Activated CD4-positive, alpha-beta T cell treated with anti-CD3 and anti-CD28 coated beads for 48 hours (primary cell): ENCODE results near the gene ZNF330.
A peak's percentile ranks its signal among the peaks of the same experiment; 100 is the strongest.
"Not testable (repeated sequence)": the region's sequence is repeated elsewhere in the genome, so short reads cannot be mapped to it uniquely, and the experiment has no call there.

Experiments
- DNase-seq: peaks from one replicate; pipeline ENCODE4 v3.0.0-alpha.2; 2020

Gene ZNF330

DNA sequence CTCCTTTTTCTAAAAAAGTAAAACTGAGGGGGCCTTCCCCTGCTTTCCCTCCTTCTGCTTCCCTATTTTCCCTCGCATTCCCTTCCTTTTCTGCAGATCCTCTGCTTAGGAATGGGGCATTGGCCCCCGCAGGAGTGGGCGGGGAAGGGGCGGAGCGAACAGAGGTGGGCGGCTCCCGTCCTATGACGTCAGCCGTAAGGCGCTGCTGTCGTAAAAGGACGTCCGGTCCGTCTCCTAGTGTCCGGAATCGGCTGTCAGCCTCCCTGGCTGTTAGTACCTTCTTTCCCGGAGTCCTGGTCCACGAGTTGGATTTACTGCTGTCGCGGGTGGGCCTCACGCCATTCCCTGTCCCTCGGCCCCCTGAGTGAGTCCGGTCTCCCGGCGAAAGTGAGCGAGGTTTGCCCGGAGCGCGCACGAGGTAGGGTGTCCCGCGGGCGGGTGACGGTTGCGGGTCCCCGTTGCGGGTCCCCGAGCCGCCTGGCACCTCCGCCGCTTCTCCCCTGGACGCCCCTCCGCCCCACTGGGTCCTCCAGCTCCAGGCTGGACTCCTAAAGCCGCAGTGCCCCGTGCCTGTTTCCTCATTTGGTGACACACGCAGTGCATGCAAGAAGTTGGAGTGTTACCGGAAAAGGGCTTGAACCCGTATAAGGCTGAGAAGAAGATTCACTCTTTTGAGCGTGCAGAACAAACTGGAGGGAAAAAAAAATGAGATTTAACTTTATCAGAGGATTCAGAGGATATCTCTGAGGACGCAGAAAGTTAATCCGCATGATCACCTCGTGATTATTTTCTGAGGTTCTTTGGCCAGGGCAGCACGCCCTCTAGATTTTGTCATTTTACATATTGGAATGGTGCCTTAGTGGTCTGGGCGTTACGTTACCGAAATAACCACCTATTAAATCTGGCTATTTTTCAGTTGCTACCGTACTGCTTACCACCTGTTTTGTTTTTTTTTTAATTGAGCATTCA, at the start of gene ZNF330:
Gene ZNF330, plus strand, starts transcription at position 205 of the 969 bp plus-strand sequence. CDS start 1,477 bp downstream, outside the sequence.
- peak; percentile 91 for DNase-seq

GRCh38 chr4:141174457-141174856, 46.2 kb upstream of the ZNF330 start:
- no peak for DNase-seq

DNA sequence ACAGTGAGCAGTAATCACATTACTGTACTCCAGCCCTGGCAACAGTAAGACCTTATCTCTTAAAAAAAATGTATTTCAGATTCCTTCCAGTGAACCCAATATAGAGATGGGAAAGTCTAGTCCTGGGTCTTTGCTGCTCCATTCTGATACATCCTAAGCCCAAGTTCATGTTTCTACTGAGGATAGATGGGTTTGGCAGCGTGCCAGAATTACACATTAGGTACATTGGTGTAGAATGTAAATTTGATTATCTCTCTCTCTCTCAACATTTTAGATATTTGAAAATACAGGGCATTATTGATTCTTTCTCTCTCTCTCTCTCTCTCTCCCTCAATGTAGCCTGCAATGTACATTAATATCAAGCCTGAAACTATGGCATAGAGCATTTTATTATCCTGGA, 43.5 kb upstream of the ZNF330 start:
- DNase-seq = no peak

DNA sequence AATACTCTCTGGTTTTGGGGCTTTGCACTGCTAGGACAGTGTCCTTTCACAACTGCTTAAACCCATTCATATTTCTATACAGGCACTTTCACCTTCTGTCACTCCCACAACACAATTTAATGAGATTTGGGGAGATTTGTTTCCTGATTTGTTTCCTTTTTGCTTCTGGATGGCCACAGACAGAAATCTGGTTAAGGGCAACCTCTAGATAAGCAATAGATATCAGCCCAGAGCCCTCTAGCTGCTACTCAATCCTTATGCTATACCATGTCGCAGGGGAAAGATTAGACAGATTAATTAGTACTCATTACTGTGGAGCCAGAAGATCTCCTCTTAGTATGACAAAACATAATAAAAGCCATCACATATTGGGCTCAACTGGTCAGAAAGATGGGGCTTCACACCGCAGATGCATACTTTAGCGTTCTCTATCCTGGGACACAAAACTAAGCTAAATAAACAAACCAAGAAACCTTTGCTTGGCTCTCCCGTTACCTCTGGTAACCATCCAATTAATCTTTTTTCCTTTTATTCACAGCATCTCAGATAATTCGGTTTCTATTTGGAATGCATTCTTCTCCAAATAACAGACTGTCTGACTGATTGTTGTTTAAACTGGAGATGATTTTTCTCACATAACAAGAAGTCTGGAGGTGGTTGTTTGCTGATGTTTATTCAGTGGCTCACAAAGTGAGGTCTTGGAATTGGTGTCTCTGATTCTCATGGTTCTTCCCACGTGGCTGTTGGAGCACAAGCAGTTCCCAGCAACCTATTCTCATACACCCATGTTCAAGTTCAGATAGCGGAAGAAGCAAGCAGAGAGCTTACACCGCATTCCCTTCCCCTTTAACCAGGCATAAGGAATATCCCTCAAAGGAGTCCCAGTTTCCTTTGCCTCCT, 41.0 kb upstream of the ZNF330 start:
- DNase-seq = no peak

GRCh38 chr4:141180991-141181761, 39.5 kb upstream of the ZNF330 start:
- DNase-seq = no peak

DNA sequence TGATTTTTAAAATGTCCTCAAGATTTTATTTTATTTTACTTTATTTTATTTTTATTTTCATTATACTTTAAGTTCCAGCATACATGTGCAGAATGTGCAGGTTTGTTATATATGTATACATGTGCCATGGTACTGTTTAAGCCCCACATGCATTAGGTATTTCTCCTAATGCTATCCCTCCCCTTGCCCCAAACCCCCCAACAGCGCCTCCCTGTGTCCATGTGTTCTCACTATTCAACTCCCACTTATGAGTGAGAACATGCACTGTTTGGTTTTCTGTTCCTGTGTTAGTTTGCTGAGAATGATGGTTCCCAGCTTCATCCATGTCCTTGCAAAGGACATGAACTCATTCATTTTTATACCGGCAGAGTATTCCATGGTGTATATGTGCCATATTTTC, 37.2 kb upstream of the ZNF330 start:
- DNase-seq = not testable (repeated sequence)

DNA sequence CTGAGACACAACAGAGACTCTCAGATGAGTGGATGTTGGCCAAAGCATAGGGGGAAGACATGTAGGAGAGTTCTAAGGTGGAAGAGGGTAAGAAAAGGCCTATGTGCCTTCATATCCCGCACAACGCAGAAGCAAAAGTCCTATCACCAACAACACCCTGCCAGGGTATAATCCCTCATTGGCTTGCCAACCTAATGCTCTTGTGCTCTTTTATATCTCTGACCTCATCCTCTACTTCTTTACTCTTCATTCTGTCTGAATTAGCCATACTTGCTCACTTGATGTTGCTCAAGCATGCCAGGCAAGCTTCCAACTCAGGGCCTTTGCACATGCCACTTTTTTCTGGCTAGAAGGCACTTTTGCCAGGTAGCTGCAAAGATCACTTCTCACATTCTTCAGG, 28.1 kb upstream of the ZNF330 start:
- no peak for DNase-seq

DNA sequence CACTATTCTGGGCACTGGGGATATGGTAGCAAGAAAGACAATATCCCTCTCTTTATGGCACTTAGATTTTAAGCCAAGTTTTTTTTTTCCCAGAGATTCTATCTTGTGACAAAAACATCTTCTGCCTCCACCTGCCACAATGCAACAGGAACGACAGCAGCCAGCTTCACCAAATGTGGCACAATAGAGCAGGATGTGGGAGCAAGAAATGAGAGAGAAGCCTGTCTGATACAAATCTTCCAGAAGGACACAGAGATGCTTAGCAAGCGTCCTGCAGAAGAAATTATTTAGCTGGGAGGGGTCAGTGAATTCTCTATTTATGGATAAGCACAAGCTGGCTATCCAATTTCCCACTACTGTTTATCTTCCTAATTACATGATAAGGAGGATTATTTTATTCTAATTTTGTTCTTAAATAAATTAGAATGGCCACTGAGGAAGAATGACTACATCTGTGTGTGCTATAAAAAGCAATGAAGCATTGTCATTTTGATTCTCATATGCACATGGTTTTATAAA, 27.1 kb upstream of the ZNF330 start:
- no peak for DNase-seq

- DNase-seq = no peak
Observed at GRCh38 chr4:141195095-141195707, 25.5 kb upstream of the ZNF330 start.

DNA sequence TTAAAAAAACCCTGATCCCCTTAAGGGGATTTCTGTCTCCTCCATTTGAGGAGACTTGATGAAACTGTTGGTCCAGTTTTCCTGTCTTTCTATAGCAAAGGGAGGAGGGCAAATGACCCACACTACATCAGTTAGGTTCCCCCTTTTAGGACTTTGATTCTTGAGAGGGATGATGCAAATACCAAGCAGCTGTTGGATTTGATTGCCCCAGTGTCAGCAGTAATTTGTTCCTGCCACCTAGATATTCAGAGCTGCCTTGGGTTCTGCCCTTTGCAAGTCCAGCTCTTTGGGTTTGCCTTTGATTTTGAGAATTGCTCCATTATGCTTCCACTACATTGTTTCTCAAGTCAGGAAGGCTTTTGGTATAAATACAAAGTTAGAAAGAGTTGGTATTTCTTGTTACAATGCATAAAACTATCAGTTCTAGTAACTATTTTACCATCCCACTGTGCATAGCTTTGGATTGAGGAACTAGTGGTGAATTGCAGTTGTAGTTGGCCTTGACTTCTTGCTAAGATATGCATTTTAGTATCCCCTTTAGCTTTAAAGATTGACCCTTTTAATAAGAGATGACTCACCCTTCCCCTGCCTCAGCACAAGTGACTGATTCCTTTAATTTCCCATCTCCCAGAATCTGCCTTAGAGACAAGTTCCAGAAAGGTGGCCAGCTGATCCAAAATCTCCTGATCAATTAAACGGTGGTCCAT, 24.3 kb upstream of the ZNF330 start:
- no peak for DNase-seq

DNA sequence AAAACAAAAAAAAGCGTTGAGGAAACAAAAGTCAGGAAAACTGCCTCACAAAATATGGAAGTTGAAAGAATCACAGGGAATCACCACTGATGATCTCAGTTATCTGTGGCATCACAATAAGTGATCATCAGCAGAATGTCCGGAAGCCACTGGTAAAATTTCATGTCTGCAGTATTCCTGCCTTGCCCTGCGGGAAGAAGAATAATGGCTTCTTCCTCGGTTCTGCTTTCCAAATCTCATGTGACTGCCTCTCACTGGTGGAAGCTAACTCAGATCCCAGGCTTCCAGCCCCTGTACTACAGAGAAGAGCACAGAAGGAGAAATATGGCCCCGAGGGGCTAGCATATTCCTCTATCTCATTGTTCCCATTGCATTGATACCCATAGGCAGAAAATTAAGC, 12.7 kb upstream of the ZNF330 start:
- no peak for DNase-seq

DNA sequence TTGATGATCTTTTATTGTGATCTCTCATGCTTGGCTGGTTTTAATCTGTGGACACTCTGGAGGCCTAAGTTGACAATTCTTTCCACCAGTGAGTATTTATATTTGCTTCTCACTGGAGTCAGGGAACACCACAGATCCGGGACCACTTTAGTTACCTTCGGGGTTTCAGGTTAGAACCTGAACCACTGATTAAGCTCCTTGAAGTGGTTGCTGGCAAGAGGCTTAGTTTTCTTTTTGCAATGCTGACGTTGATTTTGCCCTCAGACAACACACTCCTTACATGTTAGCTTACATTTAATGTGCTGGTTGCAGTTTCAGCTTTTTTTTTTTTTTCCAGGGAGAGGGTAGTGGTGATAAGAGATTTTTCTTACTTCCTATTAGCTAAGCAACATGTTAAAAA, 10.5 kb upstream of the ZNF330 start:
- DNase-seq = no peak

- no peak for DNase-seq
Observed at GRCh38 chr4:141213550-141213991, 7.1 kb upstream of the ZNF330 start.

GRCh38 chr4:141215030-141215429, 5.7 kb upstream of the ZNF330 start:
- DNase-seq = no peak

DNA sequence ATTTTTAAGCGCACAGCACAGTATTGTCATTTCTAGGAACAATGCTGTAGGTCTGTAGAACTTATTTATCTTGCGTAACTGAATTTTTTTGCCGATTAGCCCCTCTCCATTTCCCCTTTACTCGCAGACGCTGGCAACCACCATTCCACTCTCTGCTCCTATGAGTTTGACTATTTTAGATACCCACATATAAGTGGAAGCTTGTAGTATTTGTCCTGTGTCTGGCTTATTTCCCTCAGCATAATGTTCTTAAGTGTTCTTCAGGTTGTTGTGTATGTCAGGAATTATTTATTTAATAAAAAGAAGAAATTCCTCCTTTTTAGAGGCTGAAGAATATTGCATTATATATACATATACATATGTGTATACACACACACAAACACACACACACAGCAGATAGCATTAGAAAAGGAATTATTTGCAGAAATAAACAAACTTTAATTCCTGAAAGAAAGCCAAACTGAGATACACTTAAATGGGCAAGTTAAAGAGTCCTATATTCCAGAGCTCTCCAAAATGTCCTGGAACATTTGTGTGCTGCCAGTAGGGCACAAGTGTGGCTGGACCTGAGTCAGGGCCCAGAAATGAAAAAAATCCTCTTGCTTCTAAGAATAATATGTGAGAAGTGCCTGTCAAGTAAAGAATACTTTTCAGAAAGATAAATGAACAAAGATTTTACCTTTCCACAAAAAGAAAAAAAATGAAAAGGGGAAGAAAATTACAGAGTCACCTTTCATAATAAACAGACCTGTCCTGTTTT, 4.5 kb upstream of the ZNF330 start:
- DNase-seq = no peak

DNA sequence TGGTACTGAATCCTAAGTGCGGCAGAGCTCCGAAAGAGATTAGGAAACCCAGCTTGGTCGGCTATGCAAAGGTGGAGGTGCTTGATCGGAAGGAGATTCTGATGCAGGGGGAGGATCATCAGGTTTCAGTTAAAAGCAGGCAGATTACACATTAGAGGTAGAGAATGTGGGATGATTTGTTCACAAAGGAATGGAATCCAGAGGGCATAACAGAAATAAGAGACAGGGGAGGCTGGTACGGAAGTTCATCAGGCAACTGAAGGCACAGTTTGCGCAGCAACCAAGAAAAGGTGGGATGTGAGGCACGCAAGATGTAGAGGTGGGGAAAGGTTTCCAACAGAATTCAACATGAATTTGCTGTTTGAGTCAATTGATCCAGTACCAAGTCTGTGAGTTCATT, 424 bp upstream of the ZNF330 start:
- no peak for DNase-seq

- no peak for DNase-seq
Observed at GRCh38 chr4:141223418-141223817, 2.7 kb downstream of the ZNF330 start.

DNA sequence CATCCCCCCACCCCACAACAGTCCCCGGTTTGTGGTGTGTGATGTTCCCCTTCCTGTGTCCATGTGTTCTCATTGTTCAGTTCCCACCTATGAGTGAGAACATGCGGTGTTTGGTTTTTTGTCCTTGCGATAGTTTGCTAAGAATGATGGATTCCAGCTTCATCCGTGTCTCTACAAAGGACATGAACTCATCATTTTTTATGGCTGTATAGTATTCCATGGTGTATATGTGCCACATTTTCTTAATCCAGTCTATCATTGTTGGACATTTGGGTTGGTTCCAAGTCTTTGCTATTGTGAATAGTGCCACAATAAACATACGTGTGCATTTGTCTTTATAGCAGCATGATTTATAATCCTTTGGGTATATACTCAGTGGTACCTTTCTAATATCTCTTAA, 6.6 kb downstream of the ZNF330 start:
- not testable (repeated sequence) for DNase-seq

GRCh38 chr4:141229408-141230101, 8.9 kb downstream of the ZNF330 start:
- no peak for DNase-seq

DNA sequence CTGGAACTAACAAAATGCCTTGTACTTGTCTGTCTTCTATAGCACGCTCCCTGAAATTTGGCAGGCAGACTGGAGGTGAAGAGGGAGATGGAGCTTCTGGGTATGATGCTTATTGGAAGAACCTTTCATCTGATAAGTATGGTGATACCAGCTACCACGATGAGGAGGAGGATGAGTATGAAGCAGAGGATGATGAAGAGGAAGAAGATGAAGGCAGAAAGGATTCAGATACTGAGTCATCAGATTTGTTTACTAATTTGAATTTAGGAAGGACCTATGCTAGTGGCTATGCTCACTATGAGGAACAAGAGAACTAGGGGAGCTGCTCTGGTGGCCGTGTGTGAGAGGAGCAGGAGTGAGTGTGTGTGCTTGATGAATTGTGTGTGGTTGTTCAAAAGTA, 13.0 kb downstream of the ZNF330 start:
- DNase-seq = no peak
